HCT116 (cell line): Measurements from ENCODE around the gene ATP2B3.

Experiments
- ATF3 ChIP-seq: IDR thresholded peaks from 2 replicates; pipeline ENCODE4 v1.6.1; 2012
- CTCF ChIP-seq, 3 experiments: fragments of 200-600 bp in 1 of 3; sonication (generic) in 1 of 3; IDR thresholded peaks in 2 of 3; conservative IDR thresholded peaks in 1 of 3; 2 replicates each; pipeline ENCODE4 v1.5.1; 2012 to 2017; ENCODE audit warnings: low read depth in 2 of 3, low read length in 2 of 3, antibody characterized with exemption in 1 of 3, borderline replicate concordance in 1 of 3, control low read depth in 1 of 3, mild to moderate bottlenecking in 1 of 3, mixed read lengths in 1 of 3, mixed run types in 1 of 3, moderate library complexity in 1 of 3; ENCODE audit not compliant: insufficient read depth in 1 of 3
- EZH2 ChIP-seq: fragments of 200-600 bp; sonication (generic); IDR thresholded peaks from 2 replicates; pipeline ENCODE4 v1.6.1; 2017; ENCODE audit warnings: antibody characterized with exemption, mixed run types
- EZH2phosphoT487 ChIP-seq: fragments of 200-600 bp; IDR thresholded peaks from 2 replicates; pipeline ENCODE4 v1.6.1; 2018; ENCODE audit warnings: antibody characterized with exemption, borderline replicate concordance
- POLR2A ChIP-seq: IDR thresholded peaks from 2 replicates; pipeline ENCODE4 v1.7.0; 2011; ENCODE audit warnings: borderline replicate concordance; ENCODE audit not compliant: insufficient read depth, insufficient read length; ENCODE audit errors: extremely low read depth
- POLR2AphosphoS5 ChIP-seq: IDR thresholded peaks from 2 replicates; pipeline ENCODE4 v1.6.1; 2011; ENCODE audit warnings: mild to moderate bottlenecking, low read depth, low read length, moderate library complexity
- RAD21 ChIP-seq: IDR thresholded peaks from 2 replicates; pipeline ENCODE4 v1.6.1; 2012; ENCODE audit warnings: low read depth, mild to moderate bottlenecking
- SRF ChIP-seq: IDR thresholded peaks from 2 replicates; pipeline ENCODE4 v1.6.1; 2012; ENCODE audit warnings: low read depth
- TCF7L2 ChIP-seq: IDR thresholded peaks from 2 replicates; pipeline ENCODE4 v1.7.0; 2011; ENCODE audit warnings: borderline replicate concordance, inconsistent platforms; ENCODE audit not compliant: insufficient read depth, insufficient read length; ENCODE audit errors: extremely low read depth
- ZNF274 ChIP-seq: fragments of 200-500 bp; sonication (Bioruptor generic); IDR thresholded peaks from 2 replicates; pipeline ENCODE4 v1.6.1; 2014; ENCODE audit warnings: mild to moderate bottlenecking, low read depth, low read length, inconsistent platforms

GRCh38 chrX:153507484-153508178 is 9.8 kb upstream of the ATP2B3 start:
- no peak for TF ChIP-seq ZNF274
- no peak for TF ChIP-seq EZH2phosphoT487
- no peak for TF ChIP-seq POLR2A
- no peak for TF ChIP-seq EZH2
- no peak for TF ChIP-seq POLR2AphosphoS5
- peak in 2 of 3 experiments; percentile 69 to 71; a peak in 4 of 6 replicates for TF ChIP-seq CTCF (IDR thresholded peaks at IDR 0.05 in 2 of 3, conservative IDR thresholded peaks at IDR 0.05 in 1 of 3; ENCODE audit: borderline replicate concordance in 1 of 3, insufficient read depth in 1 of 3, low read depth in 2 of 3, low read length in 2 of 3)
- no peak for TF ChIP-seq SRF
- no peak for TF ChIP-seq ATF3
- TF ChIP-seq RAD21 = no peak
- TF ChIP-seq TCF7L2 = no peak
